ENCODE data around the gene RNH1.

RNH1 gene

GRCh38 chr11:539971-540481, 33.0 kb upstream of the RNH1 start:
- Histone ChIP-seq H3K36me3 (no peaks in the 10 kb centered on the region), H3K27me3 (ENCODE audit: insufficient read depth, low read depth, severe bottlenecking) (no peaks in the 10 kb centered on the region), H3K4me3 (ENCODE audit: low read depth, low read length) (no peak overlapping the region), H3K27ac (no peak overlapping the region), H3K9me3 (ENCODE audit: severe bottlenecking) (peaks cover 2% of the 10 kb centered on the region)
- DNase-seq, result no peak
- TF ChIP-seq CTCF (IDR thresholded peaks at IDR 0.05; ENCODE audit: low read depth, low read length), result no peak

- TF ChIP-seq CTCF (IDR thresholded peaks at IDR 0.05; ENCODE audit: low read depth, low read length), result no peak
- no peak overlapping the region for H3K4me3 ChIP-seq (ENCODE audit: low read depth, low read length)
- H3K27ac ChIP-seq, result no peak overlapping the region
These were observed 31.5 kb upstream of the RNH1 start for GRCh38 chr11:538431-539051.

GRCh38 chr11:537622-538430, 30.8 kb upstream of the RNH1 start:
- no peak for TF ChIP-seq CTCF (IDR thresholded peaks at IDR 0.05; ENCODE audit: low read depth, low read length)
- Histone ChIP-seq H3K4me3 (ENCODE audit: low read depth, low read length) (no peak overlapping the region), H3K36me3 (peaks cover 15% of the 10 kb centered on the region), H3K27me3 (ENCODE audit: insufficient read depth, low read depth, severe bottlenecking) (no peaks in the 10 kb centered on the region), H3K27ac (no peak overlapping the region), H3K9me3 (ENCODE audit: severe bottlenecking) (peaks cover 2% of the 10 kb centered on the region)
- DNase-seq, result no peak

More at GRCh38 chr11:538431-539051, 31.5 kb upstream of the RNH1 start:
- DNase-seq, result no peak
- H3K27me3 ChIP-seq (ENCODE audit: insufficient read depth, low read depth, severe bottlenecking), result no peaks in the 10 kb centered on the region
- peaks cover 8% of the 10 kb centered on the region for H3K36me3 ChIP-seq
- peaks cover 2% of the 10 kb centered on the region for H3K9me3 ChIP-seq (ENCODE audit: severe bottlenecking)

- Histone ChIP-seq H3K4me3 (ENCODE audit: low read depth, low read length) (no peak within 1 kb of the TSS), H3K9me3 (ENCODE audit: severe bottlenecking) (peaks cover 2% of the 10 kb centered on the region), H3K36me3 (peaks cover 23% of the 10 kb centered on the region), H3K27me3 (ENCODE audit: insufficient read depth, low read depth, severe bottlenecking) (no peaks in the 10 kb centered on the region), H3K27ac (no peak within 1 kb of the TSS; the same call in 1 of the 2 replicates)
- no peak for TF ChIP-seq CTCF (IDR thresholded peaks at IDR 0.05; ENCODE audit: low read depth, low read length)
- DNase-seq, result peak; percentile 8
These were observed 30.0 kb upstream of the RNH1 start, which contains the start of gene LRRC56 for GRCh38 chr11:536841-537621. Gene LRRC56 (plus strand): TSS chr11:537527. CDS start chr11:540685, 3,158 bp downstream.

GRCh38 chr11:535519-536454, 28.7 kb upstream of the RNH1 start, which contains the start of gene HRAS:
Gene HRAS (minus strand): TSS chr11:535576.
- no peaks in the 10 kb centered on the region for H3K27me3 ChIP-seq (ENCODE audit: insufficient read depth, low read depth, severe bottlenecking)
- peaks cover 32% of the 10 kb centered on the region for H3K36me3 ChIP-seq
- peak within 1 kb of the TSS; percentile 75 for H3K27ac ChIP-seq
- H3K4me3 ChIP-seq (ENCODE audit: low read depth, low read length), result peak within 1 kb of the TSS; percentile 91
- H3K9me3 ChIP-seq (ENCODE audit: severe bottlenecking), result peaks cover 2% of the 10 kb centered on the region
- no peak for TF ChIP-seq CTCF (IDR thresholded peaks at IDR 0.05; ENCODE audit: low read depth, low read length)
- peak; percentile 92 for DNase-seq
